ENCODE data around the gene SCO1.

Gene SCO1

GRCh38 chr17:10651927-10652326 lies 45.4 kb downstream of the SCO1 start:
- DNase-seq, result no peak

GRCh38 chr17:10649602-10650001 lies 47.7 kb downstream of the SCO1 start:
- no peak for DNase-seq

- no peak for DNase-seq
These were observed 48.4 kb downstream of the SCO1 start for GRCh38 chr17:10648956-10649355.

GRCh38 chr17:10648381-10648780 lies 49.0 kb downstream of the SCO1 start:
- DNase-seq, result no peak

- no peak for DNase-seq
These were observed 50.8 kb downstream of the SCO1 start for GRCh38 chr17:10646392-10646990.

GRCh38 chr17:10640475-10640874 lies 56.9 kb downstream of the SCO1 start:
- DNase-seq, result no peak

- DNase-seq, result no peak
These were observed 59.2 kb downstream of the SCO1 start for GRCh38 chr17:10638151-10638550.

- DNase-seq, result no peak
These were observed 62.0 kb downstream of the SCO1 start for GRCh38 chr17:10635290-10635689.

- DNase-seq, result no peak
These were observed 63.5 kb downstream of the SCO1 start for GRCh38 chr17:10633738-10634379.

GRCh38 chr17:10631701-10632100 lies 65.6 kb downstream of the SCO1 start:
- DNase-seq, result no peak

- no peak for DNase-seq
These were observed 66.2 kb downstream of the SCO1 start for GRCh38 chr17:10631048-10631700.

- DNase-seq, result no peak
These were observed 67.6 kb downstream of the SCO1 start for GRCh38 chr17:10629706-10630105.

GRCh38 chr17:10628756-10629155 lies 68.6 kb downstream of the SCO1 start:
- no peak for DNase-seq

- no peak for DNase-seq
These were observed 70.9 kb downstream of the SCO1 start for GRCh38 chr17:10626390-10626789.

GRCh38 chr17:10624969-10625368 lies 72.4 kb downstream of the SCO1 start:
- no peak for DNase-seq

GRCh38 chr17:10623737-10624338 lies 73.5 kb downstream of the SCO1 start:
- DNase-seq, result no peak

- no peak for DNase-seq
These were observed 74.5 kb downstream of the SCO1 start for GRCh38 chr17:10622617-10623485.
